ENCODE results near the gene HECTD4.
"Not testable (repeated sequence)": the region's sequence is repeated elsewhere in the genome, so short reads cannot be mapped to it uniquely, and the experiment has no call there.

Gene HECTD4

GRCh38 chr12:112125250-112125999 is 256.8 kb downstream of the HECTD4 start, which contains the start of gene TRAFD1:
Gene TRAFD1, plus strand, starts transcription at chr12:112125560. Its CDS starts 4,963 bp downstream, at chr12:112130523.
- DNase-seq (ENCODE audit: low read depth in 1 of 2, low spot score in 1 of 2): peak; percentile 97 to 98

GRCh38 chr12:112124918-112125249 is 257.3 kb downstream of the HECTD4 start:
- no peak for DNase-seq (ENCODE audit: low read depth in 1 of 2, low spot score in 1 of 2)

DNA sequence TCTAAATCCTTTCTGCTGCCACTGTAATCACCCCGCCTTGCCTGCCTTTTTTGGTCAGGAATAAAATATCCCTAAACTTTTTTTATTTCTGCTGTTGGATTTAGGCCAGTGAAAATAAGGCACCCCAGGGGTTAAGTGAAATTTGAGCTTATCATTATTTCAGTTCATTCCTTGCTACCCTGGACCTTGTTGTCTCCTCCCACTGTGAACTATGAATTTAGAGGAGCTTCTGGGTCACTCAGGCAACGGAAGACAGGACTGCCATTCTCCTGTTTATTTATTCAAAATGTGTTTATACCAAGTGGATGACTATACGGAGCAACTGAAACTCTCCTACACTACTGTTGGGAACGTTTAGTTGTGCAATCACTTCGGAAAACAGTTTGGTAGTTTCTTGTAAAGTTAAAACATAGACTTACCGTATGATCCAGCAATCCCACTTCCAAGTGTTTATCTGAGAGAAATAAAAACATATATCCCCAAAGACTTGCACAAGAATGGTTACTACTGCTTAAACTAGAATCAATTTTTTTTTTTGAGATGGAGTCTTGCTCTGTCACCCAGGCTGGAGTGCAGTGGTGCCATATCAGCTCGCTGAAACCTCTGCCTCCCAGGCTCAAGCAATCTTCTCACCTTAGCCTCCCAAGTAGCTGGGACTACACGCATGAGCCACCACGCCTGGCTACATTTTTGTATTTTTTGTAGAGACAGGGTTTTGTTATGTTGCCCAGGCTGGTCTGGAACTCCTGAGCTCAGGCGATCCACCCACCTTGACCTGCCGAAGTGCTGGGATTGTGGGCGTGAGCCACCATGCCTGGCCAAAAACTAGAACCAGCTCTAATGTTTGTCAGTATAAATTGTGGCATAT is 259.2 kb downstream of the HECTD4 start:
- DNase-seq (ENCODE audit: low read depth in 1 of 2, low spot score in 1 of 2): no peak

GRCh38 chr12:112121780-112122565 is 260.3 kb downstream of the HECTD4 start:
- DNase-seq (ENCODE audit: low read depth in 1 of 2, low spot score in 1 of 2): no peak

GRCh38 chr12:112117685-112118084 is 264.5 kb downstream of the HECTD4 start:
- DNase-seq (ENCODE audit: low read depth in 1 of 2, low spot score in 1 of 2): no peak

DNA sequence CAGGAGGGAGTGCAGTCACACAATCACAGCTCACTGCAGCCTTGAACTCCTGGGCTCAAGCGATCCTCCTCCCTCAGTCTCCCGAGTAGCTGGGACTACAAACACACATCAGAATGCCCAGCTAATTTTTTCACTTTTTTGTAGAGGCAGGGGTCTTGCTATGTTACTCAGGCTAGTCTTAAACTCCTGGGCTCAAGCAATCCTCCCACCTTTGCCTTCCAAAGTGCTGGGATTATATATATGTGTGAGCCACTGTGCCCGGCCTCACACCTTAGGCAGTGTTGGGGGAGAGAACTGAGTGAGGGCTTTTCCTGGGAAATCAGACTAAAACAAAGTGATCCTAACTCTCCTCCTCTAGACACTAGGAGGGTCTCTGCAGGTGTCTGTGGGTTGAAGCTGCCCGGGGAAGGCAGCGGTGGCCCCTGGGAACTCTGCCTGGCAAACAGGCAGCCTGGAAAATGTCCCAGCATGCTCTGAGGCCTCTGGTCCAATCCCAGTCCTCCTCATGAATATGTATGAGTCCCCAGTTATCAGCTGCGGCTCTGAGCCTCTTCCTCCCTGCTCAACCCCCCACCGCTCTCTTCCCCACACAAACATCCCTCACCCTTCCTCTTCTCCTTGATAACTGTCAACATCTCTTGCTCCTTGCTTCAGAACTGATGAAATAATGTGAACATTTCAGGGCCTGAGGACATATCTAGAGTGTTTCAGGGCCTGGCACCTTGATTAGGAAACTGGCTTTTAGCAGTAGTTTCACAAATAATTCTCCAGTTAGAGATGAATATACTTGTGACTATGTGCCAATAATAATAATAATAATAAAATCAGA is 265.8 kb downstream of the HECTD4 start:
- no peak for DNase-seq (ENCODE audit: low read depth in 1 of 2, low spot score in 1 of 2)

DNA sequence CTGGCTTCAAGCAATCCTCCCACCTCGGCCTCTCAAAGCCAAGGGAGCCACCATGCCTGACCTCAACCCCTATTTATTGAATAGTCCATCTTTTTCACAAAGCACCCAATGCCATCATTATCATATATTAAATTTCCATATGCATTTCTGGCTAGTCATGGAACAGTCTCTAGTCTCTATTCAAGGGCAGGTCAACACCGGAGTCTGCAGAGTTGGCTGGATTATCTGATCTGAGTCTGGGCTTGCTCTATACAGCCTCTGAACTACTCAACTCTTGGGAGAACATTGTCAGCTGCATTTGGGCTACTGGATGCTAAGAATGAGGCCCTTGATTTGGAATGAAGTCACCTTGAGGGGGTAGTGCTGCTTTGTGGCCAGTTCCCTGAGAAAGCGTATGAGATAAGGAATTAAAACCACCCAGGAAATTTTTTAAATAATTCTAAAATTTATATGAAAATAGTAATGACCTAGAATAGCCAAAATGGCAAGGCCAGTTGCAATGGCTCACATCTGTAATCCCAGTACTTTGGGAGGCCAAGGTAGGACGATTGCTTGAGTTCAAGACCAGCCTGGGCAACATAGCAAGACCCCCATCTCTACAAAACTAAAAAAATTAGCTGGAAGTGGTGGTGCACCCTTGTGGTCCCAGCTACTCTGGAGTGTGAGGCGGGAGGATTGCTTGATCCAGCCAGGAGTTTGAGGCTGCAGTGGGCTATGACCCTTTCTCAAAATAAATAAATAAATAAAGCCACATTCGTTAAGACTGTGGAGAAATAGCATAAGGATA is 266.8 kb downstream of the HECTD4 start:
- no peak for DNase-seq (ENCODE audit: low read depth in 1 of 2, low spot score in 1 of 2)

GRCh38 chr12:112112409-112113133 is 269.7 kb downstream of the HECTD4 start:
- no peak for DNase-seq (ENCODE audit: low read depth in 1 of 2, low spot score in 1 of 2)

- DNase-seq (ENCODE audit: low read depth in 1 of 2, low spot score in 1 of 2): no peak
Observed at GRCh38 chr12:112111931-112112330, 270.3 kb downstream of the HECTD4 start.

DNA sequence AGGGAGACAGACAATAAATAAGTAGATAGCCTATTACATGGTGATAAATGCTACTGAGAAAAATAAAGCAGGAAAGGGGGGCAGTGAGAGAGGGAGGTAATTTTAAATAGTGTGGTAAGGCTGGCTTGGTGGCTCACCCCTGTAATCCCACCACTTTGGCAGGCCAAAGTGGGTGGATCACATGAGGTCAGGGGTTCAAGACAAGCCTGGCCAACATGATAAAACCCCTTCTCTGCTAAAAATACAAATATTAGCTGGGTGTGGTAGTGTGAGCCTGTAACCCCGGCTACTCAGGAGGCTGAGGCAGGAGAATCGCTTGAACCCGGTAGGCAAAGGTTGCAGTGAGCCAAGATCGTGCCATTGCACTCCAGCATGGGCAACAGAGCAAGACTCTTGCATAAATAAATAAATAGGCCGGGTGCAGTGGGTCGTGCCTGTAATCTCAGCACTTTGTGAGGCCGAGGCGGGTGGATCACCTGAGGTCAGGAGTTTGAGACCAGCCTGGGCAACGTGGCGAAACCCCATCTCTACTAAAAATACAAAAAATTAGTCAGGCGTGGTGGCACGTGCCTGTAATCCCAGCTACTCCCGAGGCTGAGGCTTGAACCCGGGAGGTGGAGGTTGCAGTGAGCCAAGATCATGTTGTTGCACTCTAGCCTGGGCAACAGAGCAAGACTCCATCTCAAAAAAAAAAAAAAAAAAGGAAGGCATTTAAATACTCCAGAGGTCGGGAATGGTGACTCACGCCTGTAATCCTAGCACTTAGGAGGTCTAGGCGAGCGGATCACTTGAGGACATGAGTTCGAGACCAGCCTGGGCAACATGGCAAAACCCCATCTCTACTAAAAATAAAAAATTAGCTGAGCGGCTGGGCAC is 271.2 kb downstream of the HECTD4 start:
- not testable (repeated sequence) for DNase-seq (ENCODE audit: low read depth in 1 of 2, low spot score in 1 of 2)
